Measurements from ENCODE around the gene TBATA.

DNA sequence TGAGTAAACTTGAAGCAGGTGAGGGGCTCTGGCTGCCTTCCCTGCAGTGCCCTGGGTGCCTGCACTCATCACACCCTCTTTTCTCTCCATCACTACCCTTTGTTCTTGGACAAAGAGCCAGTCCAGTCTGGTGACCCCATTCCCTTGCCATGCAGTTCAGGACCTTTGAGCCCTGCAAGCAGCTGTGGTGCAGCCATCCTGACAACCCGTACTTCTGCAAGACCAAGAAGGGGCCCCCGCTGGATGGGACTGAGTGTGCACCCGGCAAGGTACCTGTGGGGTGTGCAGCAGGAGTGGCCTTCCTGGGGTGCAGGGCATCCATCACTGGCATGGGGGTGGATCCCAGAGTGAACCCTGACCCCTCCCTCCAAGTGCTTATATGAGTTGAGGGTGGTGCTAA lies 48.7 kb downstream of the TBATA start:
- TF ChIP-seq POLR2AphosphoS5 (IDR thresholded peaks at IDR 0.05; ENCODE audit: low read depth, low read length), result no peak
- TF ChIP-seq, protein P1, sequence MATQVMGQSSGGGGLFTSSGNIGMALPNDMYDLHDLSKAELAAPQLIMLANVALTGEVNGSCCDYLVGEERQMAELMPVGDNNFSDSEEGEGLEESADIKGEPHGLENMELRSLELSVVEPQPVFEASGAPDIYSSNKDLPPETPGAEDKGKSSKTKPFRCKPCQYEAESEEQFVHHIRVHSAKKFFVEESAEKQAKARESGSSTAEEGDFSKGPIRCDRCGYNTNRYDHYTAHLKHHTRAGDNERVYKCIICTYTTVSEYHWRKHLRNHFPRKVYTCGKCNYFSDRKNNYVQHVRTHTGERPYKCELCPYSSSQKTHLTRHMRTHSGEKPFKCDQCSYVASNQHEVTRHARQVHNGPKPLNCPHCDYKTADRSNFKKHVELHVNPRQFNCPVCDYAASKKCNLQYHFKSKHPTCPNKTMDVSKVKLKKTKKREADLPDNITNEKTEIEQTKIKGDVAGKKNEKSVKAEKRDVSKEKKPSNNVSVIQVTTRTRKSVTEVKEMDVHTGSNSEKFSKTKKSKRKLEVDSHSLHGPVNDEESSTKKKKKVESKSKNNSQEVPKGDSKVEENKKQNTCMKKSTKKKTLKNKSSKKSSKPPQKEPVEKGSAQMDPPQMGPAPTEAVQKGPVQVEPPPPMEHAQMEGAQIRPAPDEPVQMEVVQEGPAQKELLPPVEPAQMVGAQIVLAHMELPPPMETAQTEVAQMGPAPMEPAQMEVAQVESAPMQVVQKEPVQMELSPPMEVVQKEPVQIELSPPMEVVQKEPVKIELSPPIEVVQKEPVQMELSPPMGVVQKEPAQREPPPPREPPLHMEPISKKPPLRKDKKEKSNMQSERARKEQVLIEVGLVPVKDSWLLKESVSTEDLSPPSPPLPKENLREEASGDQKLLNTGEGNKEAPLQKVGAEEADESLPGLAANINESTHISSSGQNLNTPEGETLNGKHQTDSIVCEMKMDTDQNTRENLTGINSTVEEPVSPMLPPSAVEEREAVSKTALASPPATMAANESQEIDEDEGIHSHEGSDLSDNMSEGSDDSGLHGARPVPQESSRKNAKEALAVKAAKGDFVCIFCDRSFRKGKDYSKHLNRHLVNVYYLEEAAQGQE (IDR thresholded peaks at IDR 0.05; ENCODE audit: insufficient read depth in 1 of 2, low read depth in 2 of 2, low read length in 2 of 2), result no peak

Measured in PFSK-1 (cell line).